ENCODE data around the gene OFD1.

Gene OFD1

GRCh38 chrX:13798184-13798583 is 63.6 kb downstream of the OFD1 start:
- DNase-seq = no peak

GRCh38 chrX:13803116-13803515 is 68.6 kb downstream of the OFD1 start:
- no peak for DNase-seq

GRCh38 chrX:13805241-13805640 is 70.7 kb downstream of the OFD1 start:
- no peak for DNase-seq

GRCh38 chrX:13808293-13808692 is 73.7 kb downstream of the OFD1 start:
- no peak for DNase-seq

- DNase-seq = no peak
These were observed 74.3 kb downstream of the OFD1 start for GRCh38 chrX:13808865-13809264.

- DNase-seq = no peak
These were observed 81.1 kb downstream of the OFD1 start for GRCh38 chrX:13815664-13816063.

- no peak for DNase-seq
These were observed 81.6 kb downstream of the OFD1 start for GRCh38 chrX:13816176-13816575.

- no peak for DNase-seq
These were observed 82.4 kb downstream of the OFD1 start, which contains the start of gene GPM6B for GRCh38 chrX:13816643-13817627. Gene GPM6B (minus strand): TSS chrX:13817093. CDS start chrX:13816904, 189 bp downstream.
